HepG2 (cell line): ENCODE results near the gene TBL3. TPM values are rescaled to one million over a fixed set of nuclear protein-coding genes. Genes with fewer than 3 reads are reported as not detected.
A peak's percentile ranks its signal among the peaks of the same experiment; 100 is the strongest.

Experiments
- BRCA1 ChIP-seq: sonication (generic); formaldehyde crosslinking; IDR thresholded peaks from 2 replicates; pipeline ENCODE4 v1.4.0; 2020; ENCODE audit warnings: missing genetic modification reagents
- CENPT ChIP-seq: sonication (generic); formaldehyde crosslinking; IDR thresholded peaks from 2 replicates; pipeline ENCODE4 v1.8.0; 2022; ENCODE audit warnings: low read depth, mild to moderate bottlenecking, moderate library complexity, missing genetic modification reagents
- DMAP1 ChIP-seq: IDR thresholded peaks from 2 replicates; pipeline ENCODE4 v1.6.1; 2016
- FOSL1 ChIP-seq: sonication (generic); formaldehyde crosslinking; IDR thresholded peaks from 2 replicates; pipeline ENCODE4 v1.9.0; 2021; ENCODE audit warnings: missing genetic modification reagents, borderline replicate concordance
- HMGA1 ChIP-seq: sonication (generic); formaldehyde crosslinking; conservative IDR thresholded peaks from 2 replicates; pipeline ENCODE4 v1.4.0; 2020; ENCODE audit warnings: missing genetic modification reagents
- IKZF4 ChIP-seq: sonication (generic); formaldehyde crosslinking; IDR thresholded peaks from 2 replicates; pipeline ENCODE4 v1.5.1; 2020; ENCODE audit warnings: borderline replicate concordance, mild to moderate bottlenecking, low read depth, missing genetic modification reagents; ENCODE audit errors: not compliant biosample characterization
- KDM6A ChIP-seq: IDR thresholded peaks from 2 replicates; pipeline ENCODE4 v1.6.1; 2016; ENCODE audit warnings: low read depth
- KLF12 ChIP-seq: sonication (generic); formaldehyde crosslinking; IDR thresholded peaks from 2 replicates; pipeline ENCODE4 v1.4.0; 2020; ENCODE audit warnings: missing genetic modification reagents, borderline replicate concordance
- NFE2L1 ChIP-seq: sonication (generic); formaldehyde crosslinking; IDR thresholded peaks from 2 replicates; pipeline ENCODE4 v1.4.0; 2020; ENCODE audit warnings: missing genetic modification reagents, mild to moderate bottlenecking, borderline replicate concordance
- RBM39 ChIP-seq: fragments of 200-400 bp; formaldehyde crosslinking; IDR thresholded peaks from one replicate; pipeline ENCODE4 v1.6.1; 2018; ENCODE audit warnings: antibody characterized with exemption, mild to moderate bottlenecking, low read depth, low read length; ENCODE audit not compliant: poor library complexity, severe bottlenecking
- RFX3 ChIP-seq: IDR thresholded peaks from 2 replicates; pipeline ENCODE4 v1.6.1; 2016; ENCODE audit warnings: missing biosample characterization, missing genetic modification reagents
- SNAI1 ChIP-seq: sonication (generic); formaldehyde crosslinking; IDR thresholded peaks from 2 replicates; pipeline ENCODE4 v1.5.0; 2020; ENCODE audit warnings: mild to moderate bottlenecking, missing genetic modification reagents, borderline replicate concordance
- ZBTB8A ChIP-seq: sonication (generic); formaldehyde crosslinking; IDR thresholded peaks from 2 replicates; pipeline ENCODE4 v1.4.0; 2020; ENCODE audit warnings: mild to moderate bottlenecking, low read depth, missing genetic modification reagents, borderline replicate concordance
- ZFP1 ChIP-seq: IDR thresholded peaks from 2 replicates; pipeline ENCODE4 v1.6.1; 2016
- ZNF143 ChIP-seq: sonication (generic); formaldehyde crosslinking; IDR thresholded peaks from 2 replicates; pipeline ENCODE4 v1.4.0; 2020; ENCODE audit warnings: missing genetic modification reagents
- ZNF350 ChIP-seq: sonication (generic); formaldehyde crosslinking; IDR thresholded peaks from 2 replicates; pipeline ENCODE4 v1.4.0; 2020; ENCODE audit warnings: mild to moderate bottlenecking, low read depth, missing genetic modification reagents, borderline replicate concordance
- ZNF530 ChIP-seq: sonication (generic); formaldehyde crosslinking; IDR thresholded peaks from 2 replicates; pipeline ENCODE4 v1.5.0; 2020; ENCODE audit warnings: low read depth, mild to moderate bottlenecking, missing genetic modification reagents
- ZNF563 ChIP-seq: sonication (generic); formaldehyde crosslinking; IDR thresholded peaks from 2 replicates; pipeline ENCODE4 v1.8.0; 2022; ENCODE audit warnings: mild to moderate bottlenecking, moderate library complexity, missing genetic modification reagents
- ZNF598 ChIP-seq: sonication (generic); formaldehyde crosslinking; IDR thresholded peaks from 2 replicates; pipeline ENCODE4 v1.5.1; 2020; ENCODE audit warnings: mild to moderate bottlenecking, missing genetic modification reagents, borderline replicate concordance
- ZNF629 ChIP-seq: sonication (generic); formaldehyde crosslinking; conservative IDR thresholded peaks from 2 replicates; pipeline ENCODE4 v1.5.0; 2020; ENCODE audit warnings: missing genetic modification reagents
- ZNF709 ChIP-seq: sonication (generic); formaldehyde crosslinking; IDR thresholded peaks from 2 replicates; pipeline ENCODE4 v1.5.0; 2020; ENCODE audit warnings: mild to moderate bottlenecking, missing genetic modification reagents
- polyA plus RNA-seq, 8 experiments: library from polyadenylated mRNA; depleted of rRNA in 3 of 8; stranded (reverse) in 7 of 8; unstranded in 1 of 8; fragments of >200 nt; fragmentation: Illumina TruSeq in 4 of 8; extraction: Trizol in 4 of 8; gene quantifications; 2 replicates each; pipeline versions ENCODE4 v1.2.1 to v1.2.3, GENCODE V29; 2011 to 2016; ENCODE audit warnings: low read depth in 4 of 8, missing spikeins in 1 of 8, mixed read lengths in 1 of 8; ENCODE audit not compliant: insufficient read depth in 1 of 8
- total RNA-seq, 5 experiments: library from RNA; depleted of rRNA; stranded (reverse); fragments of >200 nt; fragmentation: Illumina TruSeq; extraction: Trizol; gene quantifications; 2 replicates each; pipeline ENCODE4 v1.2.3, GENCODE V29; 2016; ENCODE audit warnings: low read depth in 1 of 5
- TF ChIP-seq, protein P1 (sequence below): sonication (generic); formaldehyde crosslinking; IDR thresholded peaks from 2 replicates; pipeline ENCODE4 v1.4.0; 2020; ENCODE audit warnings: missing genetic modification reagents, borderline replicate concordance
- TF ChIP-seq, protein P2 (sequence below): sonication (generic); formaldehyde crosslinking; IDR thresholded peaks from 2 replicates; pipeline ENCODE4 v1.5.0; 2020; ENCODE audit warnings: mild to moderate bottlenecking, missing genetic modification reagents, borderline replicate concordance

Gene TBL3
- total and polyA plus RNA-seq, 2 of the 13 experiments (the other 11 are each of a cell fraction or from before 2014, with no cell fraction given), result 16.8 to 38.0 TPM

DNA sequence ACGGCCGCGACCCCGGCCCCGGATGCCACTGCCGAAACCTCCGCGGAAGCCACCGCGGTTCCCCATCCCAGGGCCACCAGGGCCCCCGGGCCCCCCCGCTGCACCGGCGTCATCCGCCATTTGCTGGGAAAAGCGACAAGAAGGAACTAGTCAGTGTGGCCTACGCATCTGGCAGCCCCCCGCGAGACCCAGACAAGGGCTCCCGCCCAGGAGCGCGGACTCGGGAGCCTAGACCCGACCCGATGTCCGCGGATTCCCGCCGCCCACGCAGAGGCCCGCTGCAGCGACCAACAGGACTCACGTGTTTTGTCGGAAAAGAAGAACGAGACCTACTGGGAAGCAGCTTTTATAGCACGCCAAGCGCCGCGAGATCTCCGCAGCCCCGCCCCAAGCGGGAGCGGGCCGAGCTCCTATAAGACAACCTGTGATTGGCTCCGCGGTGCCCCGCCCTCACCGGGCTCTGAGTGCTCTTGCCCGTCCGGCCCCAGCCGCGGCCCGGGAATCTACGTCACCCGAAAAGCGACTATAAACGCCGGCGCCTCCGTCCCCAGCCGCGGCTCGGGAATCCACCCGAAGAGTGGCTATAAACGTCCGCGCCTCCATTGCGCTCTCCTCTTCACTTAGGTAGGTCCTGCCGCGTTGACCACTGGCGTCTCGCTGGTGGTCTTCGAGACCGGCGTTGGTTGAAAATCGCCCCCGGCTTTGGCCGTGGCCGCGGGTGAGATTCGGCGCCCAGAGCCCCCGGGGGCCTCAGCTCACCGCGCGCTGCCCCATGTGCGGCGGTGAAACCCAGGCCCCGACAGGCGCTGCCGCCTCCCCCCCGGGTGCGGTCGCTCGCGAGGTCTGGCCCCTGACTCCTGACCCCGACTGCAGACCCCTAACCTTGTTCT lies 7.1 kb upstream of the TBL3 start, which contains the start of gene RPS2 (continued):
- TF ChIP-seq ZNF530, result 0 out of 2 replicates have a peak, but pooled peaks have one; percentile 19
- no peak; the same call in 1 of the 2 replicates for TF ChIP-seq ZNF563 (CRISPR knock-in tag)
- no peak for TF ChIP-seq FOSL1
- TF ChIP-seq NFE2L1 (CRISPR knock-in tag), result no peak; the same call in 1 of the 2 replicates
- TF ChIP-seq IKZF4 (CRISPR knock-in tag), result peak; percentile 48
- TF ChIP-seq BRCA1 (CRISPR knock-in tag), result no peak
- 0 out of 2 replicates have a peak, but pooled peaks have one; percentile 56 for TF ChIP-seq ZFP1 (CRISPR knock-in tag)
- peak; percentile 94 for TF ChIP-seq DMAP1 (CRISPR knock-in tag)
- TF ChIP-seq ZNF709 (CRISPR knock-in tag), result peak; percentile 90; the same call in 1 of the 2 replicates
- TF ChIP-seq, protein P1, sequence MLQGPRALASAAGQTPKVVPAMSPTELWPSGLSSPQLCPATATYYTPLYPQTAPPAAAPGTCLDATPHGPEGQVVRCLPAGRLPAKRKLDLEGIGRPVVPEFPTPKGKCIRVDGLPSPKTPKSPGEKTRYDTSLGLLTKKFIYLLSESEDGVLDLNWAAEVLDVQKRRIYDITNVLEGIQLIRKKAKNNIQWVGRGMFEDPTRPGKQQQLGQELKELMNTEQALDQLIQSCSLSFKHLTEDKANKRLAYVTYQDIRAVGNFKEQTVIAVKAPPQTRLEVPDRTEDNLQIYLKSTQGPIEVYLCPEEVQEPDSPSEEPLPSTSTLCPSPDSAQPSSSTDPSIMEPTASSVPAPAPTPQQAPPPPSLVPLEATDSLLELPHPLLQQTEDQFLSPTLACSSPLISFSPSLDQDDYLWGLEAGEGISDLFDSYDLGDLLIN, result no peak
- 0 out of 2 replicates have a peak, but pooled peaks have one; percentile 7 for TF ChIP-seq ZNF629 (CRISPR knock-in tag)
- TF ChIP-seq ZNF350, result peak; percentile 67; the same call in 1 of the 2 replicates
- peak; percentile 100 for TF ChIP-seq RBM39
- TF ChIP-seq ZNF598, result no peak; the same call in 1 of the 2 replicates
- no peak for TF ChIP-seq HMGA1 (CRISPR knock-in tag)
- TF ChIP-seq RFX3, result no peak
- TF ChIP-seq SNAI1 (CRISPR knock-in tag), result peak; percentile 73; the same call in 1 of the 2 replicates
- peak; percentile 70 for TF ChIP-seq ZNF143 (CRISPR knock-in tag)
- TF ChIP-seq KDM6A, result no peak
- no peak for TF ChIP-seq ZBTB8A (CRISPR knock-in tag)
- TF ChIP-seq KLF12 (CRISPR knock-in tag), result peak; percentile 95
- no peak for TF ChIP-seq CENPT (CRISPR knock-in tag)
- TF ChIP-seq, protein P2, sequence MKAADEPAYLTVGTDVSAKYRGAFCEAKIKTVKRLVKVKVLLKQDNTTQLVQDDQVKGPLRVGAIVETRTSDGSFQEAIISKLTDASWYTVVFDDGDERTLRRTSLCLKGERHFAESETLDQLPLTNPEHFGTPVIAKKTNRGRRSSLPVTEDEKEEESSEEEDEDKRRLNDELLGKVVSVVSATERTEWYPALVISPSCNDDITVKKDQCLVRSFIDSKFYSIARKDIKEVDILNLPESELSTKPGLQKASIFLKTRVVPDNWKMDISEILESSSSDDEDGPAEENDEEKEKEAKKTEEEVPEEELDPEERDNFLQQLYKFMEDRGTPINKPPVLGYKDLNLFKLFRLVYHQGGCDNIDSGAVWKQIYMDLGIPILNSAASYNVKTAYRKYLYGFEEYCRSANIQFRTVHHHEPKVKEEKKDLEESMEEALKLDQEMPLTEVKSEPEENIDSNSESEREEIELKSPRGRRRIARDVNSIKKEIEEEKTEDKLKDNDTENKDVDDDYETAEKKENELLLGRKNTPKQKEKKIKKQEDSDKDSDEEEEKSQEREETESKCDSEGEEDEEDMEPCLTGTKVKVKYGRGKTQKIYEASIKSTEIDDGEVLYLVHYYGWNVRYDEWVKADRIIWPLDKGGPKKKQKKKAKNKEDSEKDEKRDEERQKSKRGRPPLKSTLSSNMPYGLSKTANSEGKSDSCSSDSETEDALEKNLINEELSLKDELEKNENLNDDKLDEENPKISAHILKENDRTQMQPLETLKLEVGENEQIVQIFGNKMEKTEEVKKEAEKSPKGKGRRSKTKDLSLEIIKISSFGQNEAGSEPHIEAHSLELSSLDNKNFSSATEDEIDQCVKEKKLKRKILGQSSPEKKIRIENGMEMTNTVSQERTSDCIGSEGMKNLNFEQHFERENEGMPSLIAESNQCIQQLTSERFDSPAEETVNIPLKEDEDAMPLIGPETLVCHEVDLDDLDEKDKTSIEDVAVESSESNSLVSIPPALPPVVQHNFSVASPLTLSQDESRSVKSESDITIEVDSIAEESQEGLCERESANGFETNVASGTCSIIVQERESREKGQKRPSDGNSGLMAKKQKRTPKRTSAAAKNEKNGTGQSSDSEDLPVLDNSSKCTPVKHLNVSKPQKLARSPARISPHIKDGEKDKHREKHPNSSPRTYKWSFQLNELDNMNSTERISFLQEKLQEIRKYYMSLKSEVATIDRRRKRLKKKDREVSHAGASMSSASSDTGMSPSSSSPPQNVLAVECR (CRISPR knock-in tag), result peak; percentile 85
